Skeletal muscle tissue (tissue), 4 donors: ENCODE measurements around the gene AKAP13. TPM values are rescaled to one million over a fixed set of nuclear protein-coding genes. Genes with fewer than 3 reads are reported as not detected.

Source experiments
- H3K27ac ChIP-seq: one replicate; pipeline ENCODE4 v1.7.0; 2013; ENCODE audit warnings: mild to moderate bottlenecking, low read depth, low read length, inconsistent platforms
- H3K27me3 ChIP-seq, 3 donors: one replicate each; pipeline ENCODE4 v1.7.0; 2013; ENCODE audit warnings: low read length in 3 of 3; ENCODE audit not compliant: control insufficient read depth in 3 of 3, insufficient read depth in 3 of 3
- H3K36me3 ChIP-seq, 3 donors: one replicate each; pipeline ENCODE4 v1.7.0; 2013; ENCODE audit warnings: low read length in 3 of 3; ENCODE audit not compliant: control insufficient read depth in 3 of 3, insufficient read depth in 3 of 3
- H3K4me1 ChIP-seq, 3 donors: one replicate each; pipeline ENCODE4 v1.7.0; 2013; ENCODE audit warnings: low read length in 3 of 3, mild to moderate bottlenecking in 3 of 3; ENCODE audit not compliant: control insufficient read depth in 3 of 3, insufficient read depth in 3 of 3
- H3K4me3 ChIP-seq, 3 donors: one replicate each; pipeline ENCODE4 v1.7.0; 2013; ENCODE audit warnings: low read length in 3 of 3
- H3K9ac ChIP-seq, 3 donors: one replicate each; pipeline ENCODE4 v1.7.0; 2013; ENCODE audit warnings: low read length in 3 of 3, mild to moderate bottlenecking in 3 of 3, moderate library complexity in 2 of 3, low read depth in 1 of 3
- H3K9me3 ChIP-seq, 3 donors: one replicate each; pipeline ENCODE4 v1.7.0; 2013; ENCODE audit warnings: low read length in 3 of 3; ENCODE audit not compliant: control insufficient read depth in 3 of 3
- total RNA-seq: library from RNA; depleted of rRNA; stranded (reverse); fragments of >200 nt; gene quantifications from one replicate; pipeline ENCODE4 v1.2.3, GENCODE V29; 2014
- donor health status: Osteomylitis.

The AKAP13 gene
- total RNA-seq, 1 donor from 2014 or later: 129 TPM

DNA sequence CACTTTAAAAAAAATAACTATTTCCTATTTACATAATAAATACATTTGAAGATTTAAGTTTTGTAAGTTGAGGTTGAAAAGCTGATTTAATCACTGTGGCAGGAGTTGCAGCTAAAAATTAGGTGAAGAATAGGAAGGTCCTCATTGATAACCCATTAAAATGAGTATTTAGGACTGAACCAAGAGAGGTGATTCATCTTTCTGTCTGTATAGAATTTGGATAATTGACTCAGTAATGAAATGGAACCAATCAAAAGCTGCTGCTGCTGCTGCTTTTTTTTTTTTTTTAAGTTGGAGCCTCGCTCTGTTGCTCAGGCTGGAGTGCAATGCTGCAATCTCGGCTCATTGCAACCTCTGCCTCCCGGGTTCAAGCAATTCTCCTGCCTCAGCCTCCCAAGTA lies 223.8 kb downstream of the AKAP13 start:
- Histone ChIP-seq H3K4me1 (peaks cover 28 to 41% (median 28%) of the 10 kb centered on the region in 3 donors), H3K9me3 (no peaks in the 10 kb centered on the region), H3K9ac (no peak overlapping the region), H3K27ac (no peak overlapping the region), H3K36me3 (peaks cover 0 to 9% (median 0%) of the 10 kb centered on the region in 3 donors), H3K27me3 (no peaks in the 10 kb centered on the region), H3K4me3 (no peak overlapping the region)

DNA sequence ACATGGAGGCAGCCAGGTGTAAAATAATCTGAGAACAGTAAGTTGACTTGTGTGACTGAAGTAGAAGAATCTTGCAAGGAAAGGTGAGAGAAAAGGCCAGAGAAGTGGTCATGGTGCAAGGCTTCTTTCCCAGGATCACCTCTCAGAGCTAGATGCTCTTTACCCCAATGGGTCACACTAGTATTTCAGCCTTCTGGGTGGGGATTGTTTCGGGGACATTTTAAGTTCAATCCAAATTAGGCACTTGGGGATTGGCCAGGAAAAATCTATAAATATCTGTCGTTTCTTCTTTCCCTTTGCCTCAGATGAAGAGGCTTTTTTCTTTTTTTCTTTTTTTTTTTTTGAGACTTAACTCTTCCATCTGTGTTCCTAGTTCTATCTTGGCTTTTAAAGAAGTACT lies 226.3 kb downstream of the AKAP13 start:
- Histone ChIP-seq H3K27me3 (no peaks in the 10 kb centered on the region), H3K9me3 (no peaks in the 10 kb centered on the region), H3K27ac (peak overlapping the region; percentile 74), H3K4me1 (peaks cover 26 to 44% (median 39%) of the 10 kb centered on the region in 3 donors), H3K9ac (peak overlapping the region in 1 of 3 donors; percentile 1), H3K4me3 (peak overlapping the region in 2 of 3 donors; percentile 34 to 54), H3K36me3 (peaks cover 0 to 9% (median 0%) of the 10 kb centered on the region in 3 donors)

DNA sequence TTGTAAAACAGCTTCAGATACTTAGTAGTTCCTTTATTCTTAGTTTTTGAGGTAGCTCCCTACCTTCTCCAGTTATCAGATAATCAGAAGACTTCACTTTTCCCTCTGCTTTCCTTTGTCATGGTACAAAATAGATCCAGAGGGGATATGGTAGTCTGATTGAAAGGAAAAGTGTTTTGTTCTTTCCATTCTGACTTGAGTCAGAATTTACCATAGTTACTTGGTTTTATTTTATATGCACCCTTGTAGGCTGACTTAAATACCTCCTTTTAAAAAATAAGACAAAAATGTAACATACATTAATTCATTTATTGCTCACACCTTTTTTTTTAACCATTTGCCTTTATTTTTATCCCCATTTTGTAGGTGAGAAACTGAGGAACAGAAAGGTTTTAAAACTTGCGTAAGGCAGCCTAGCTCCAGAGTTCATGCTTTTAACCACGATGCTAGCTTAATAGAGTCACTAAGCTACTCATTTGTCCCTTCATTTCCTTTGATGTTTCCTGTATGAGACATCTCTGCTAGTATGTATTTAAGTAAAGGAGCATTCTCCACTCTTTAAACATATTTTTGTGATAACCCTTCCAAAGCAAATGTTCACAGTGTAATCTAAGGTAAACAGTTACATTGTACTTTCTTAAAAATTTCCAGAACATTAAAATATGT lies 226.9 kb downstream of the AKAP13 start:
- peak overlapping the region in 2 of 3 donors; percentile 20 to 44 for H3K9ac ChIP-seq
- H3K4me1 ChIP-seq: peaks cover 26 to 46% (median 39%) of the 10 kb centered on the region in 3 donors
- H3K27ac ChIP-seq: peak overlapping the region; percentile 74
- peak overlapping the region in 2 of 3 donors; percentile 8 to 54 for H3K4me3 ChIP-seq
- peaks cover 0 to 9% (median 0%) of the 10 kb centered on the region in 3 donors for H3K36me3 ChIP-seq
- H3K9me3 ChIP-seq: no peaks in the 10 kb centered on the region
- no peaks in the 10 kb centered on the region for H3K27me3 ChIP-seq

DNA sequence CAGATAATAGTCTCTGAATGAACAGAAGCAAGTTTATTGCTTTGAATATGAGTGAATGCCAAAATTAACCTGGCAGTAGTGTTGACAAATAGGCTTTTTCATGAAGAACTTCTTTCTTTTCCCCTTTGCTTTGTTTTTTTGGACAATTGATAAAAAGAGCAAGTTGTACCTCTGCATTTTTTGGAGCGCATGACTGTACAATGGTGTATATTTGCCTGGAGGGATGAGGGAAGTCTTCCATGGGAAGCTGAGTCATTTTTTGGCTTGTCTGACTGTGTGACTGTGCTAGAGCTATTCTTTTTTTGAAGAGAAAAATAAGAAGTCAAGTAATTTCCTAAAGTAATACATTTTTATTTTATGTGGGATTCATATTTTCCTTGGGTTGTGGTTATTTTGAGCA lies 227.4 kb downstream of the AKAP13 start:
- H3K36me3 ChIP-seq: peaks cover 0 to 9% (median 0%) of the 10 kb centered on the region in 3 donors
- H3K9ac ChIP-seq: peak overlapping the region in 2 of 3 donors; percentile 20 to 44
- no peaks in the 10 kb centered on the region for H3K9me3 ChIP-seq
- H3K27ac ChIP-seq: peak overlapping the region; percentile 74
- H3K27me3 ChIP-seq: no peaks in the 10 kb centered on the region
- peaks cover 26 to 46% (median 39%) of the 10 kb centered on the region in 3 donors for H3K4me1 ChIP-seq
- H3K4me3 ChIP-seq: no peak overlapping the region

DNA sequence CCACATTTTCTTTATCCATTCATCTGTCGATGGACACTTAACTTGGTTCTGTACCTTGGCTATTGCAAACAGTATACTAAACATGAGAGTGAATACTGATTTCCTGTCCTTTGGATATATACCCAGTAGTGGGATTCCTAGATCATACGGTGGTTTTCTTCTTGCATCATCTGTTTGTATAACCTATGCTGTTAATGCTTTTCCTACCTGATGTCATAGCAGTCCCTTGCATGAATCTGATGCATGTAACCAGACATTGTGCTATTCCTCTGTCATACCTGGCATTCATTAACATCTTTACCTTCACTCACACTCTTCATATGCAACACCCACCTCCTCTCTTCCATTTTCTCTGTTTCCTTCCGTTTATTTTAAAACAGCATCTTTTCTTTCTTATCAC lies 229.1 kb downstream of the AKAP13 start:
- H3K4me1 ChIP-seq: peaks cover 23 to 39% (median 38%) of the 10 kb centered on the region in 3 donors

DNA sequence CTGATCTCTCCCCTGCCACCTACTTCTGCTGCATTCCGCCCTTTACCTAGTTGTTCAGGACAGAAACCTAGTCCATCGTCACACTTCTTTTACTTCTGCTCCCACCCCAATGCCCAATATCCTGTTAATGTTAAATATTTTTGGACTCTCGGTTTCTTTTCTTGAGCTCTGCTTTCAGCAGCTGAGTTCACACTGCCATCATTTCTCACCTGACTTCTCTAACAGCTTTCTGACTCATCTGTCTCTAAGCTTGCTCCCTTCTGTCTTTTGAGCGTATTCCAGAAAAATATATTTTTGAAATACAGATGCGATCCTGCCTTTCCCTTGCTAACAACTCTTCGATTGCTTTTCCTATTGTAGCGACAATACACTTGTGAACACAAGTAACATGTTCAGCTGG lies 231.0 kb downstream of the AKAP13 start:
- Histone ChIP-seq H3K9ac (no peak overlapping the region), H3K4me1 (peaks cover 31 to 50% (median 45%) of the 10 kb centered on the region in 3 donors), H3K4me3 (no peak overlapping the region), H3K27ac (peak overlapping the region; percentile 15), H3K27me3 (no peaks in the 10 kb centered on the region), H3K36me3 (no peaks in the 10 kb centered on the region), H3K9me3 (no peaks in the 10 kb centered on the region)

More for the DNA sequence above, 229.1 kb downstream of the AKAP13 start:
- Histone ChIP-seq H3K9ac (no peak overlapping the region), H3K9me3 (no peaks in the 10 kb centered on the region), H3K36me3 (no peaks in the 10 kb centered on the region), H3K27ac (peak overlapping the region; percentile 1), H3K4me3 (no peak overlapping the region), H3K27me3 (no peaks in the 10 kb centered on the region)

DNA sequence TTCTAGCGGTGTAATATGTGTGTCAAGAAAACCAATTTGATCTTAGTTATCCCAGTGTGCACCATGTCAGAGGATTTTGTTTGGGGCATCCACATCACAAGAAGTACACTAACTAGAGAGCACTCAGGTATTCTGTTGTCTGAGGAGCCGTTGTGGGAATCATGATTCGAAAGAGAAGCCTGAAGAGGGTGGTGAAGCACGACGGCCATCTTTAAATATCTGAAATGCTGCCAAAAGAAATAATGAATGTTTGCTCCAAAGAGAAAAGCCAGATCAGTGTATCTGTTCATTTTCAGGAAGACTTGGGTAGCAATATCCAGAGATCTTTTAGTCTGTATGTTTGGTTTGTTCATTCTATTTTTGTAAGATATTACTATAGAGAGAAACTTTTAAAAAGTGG lies 233.7 kb downstream of the AKAP13 start:
- Histone ChIP-seq H3K9ac (no peak overlapping the region), H3K36me3 (no peaks in the 10 kb centered on the region), H3K27me3 (no peaks in the 10 kb centered on the region), H3K27ac (no peak overlapping the region), H3K9me3 (no peaks in the 10 kb centered on the region), H3K4me3 (no peak overlapping the region), H3K4me1 (peaks cover 31 to 56% (median 46%) of the 10 kb centered on the region in 3 donors)

DNA sequence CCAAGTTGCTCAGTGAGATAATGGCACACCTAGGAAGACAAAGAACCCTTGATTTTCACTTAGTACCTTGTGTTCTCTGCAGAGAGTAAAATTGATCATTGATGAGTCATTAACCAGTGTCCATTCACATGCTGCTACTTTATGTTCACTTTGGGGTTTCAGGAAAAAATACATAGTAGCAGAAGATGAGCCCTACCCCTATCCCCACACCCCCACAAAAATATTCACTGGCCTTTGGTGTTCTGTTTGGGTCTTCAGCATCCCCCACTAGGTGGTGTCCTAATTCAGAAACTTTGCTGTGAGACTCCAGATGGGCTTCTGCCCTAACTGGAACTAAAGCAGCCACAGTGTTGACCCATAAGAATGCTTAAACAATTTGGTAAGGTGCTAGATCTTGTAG lies 235.5 kb downstream of the AKAP13 start:
- no peaks in the 10 kb centered on the region for H3K27me3 ChIP-seq
- peaks cover 46 to 61% (median 52%) of the 10 kb centered on the region in 3 donors for H3K4me1 ChIP-seq
- no peak overlapping the region for H3K27ac ChIP-seq
- H3K9me3 ChIP-seq: no peaks in the 10 kb centered on the region
- H3K4me3 ChIP-seq: no peak overlapping the region
- H3K9ac ChIP-seq: no peak overlapping the region
- no peaks in the 10 kb centered on the region for H3K36me3 ChIP-seq

DNA sequence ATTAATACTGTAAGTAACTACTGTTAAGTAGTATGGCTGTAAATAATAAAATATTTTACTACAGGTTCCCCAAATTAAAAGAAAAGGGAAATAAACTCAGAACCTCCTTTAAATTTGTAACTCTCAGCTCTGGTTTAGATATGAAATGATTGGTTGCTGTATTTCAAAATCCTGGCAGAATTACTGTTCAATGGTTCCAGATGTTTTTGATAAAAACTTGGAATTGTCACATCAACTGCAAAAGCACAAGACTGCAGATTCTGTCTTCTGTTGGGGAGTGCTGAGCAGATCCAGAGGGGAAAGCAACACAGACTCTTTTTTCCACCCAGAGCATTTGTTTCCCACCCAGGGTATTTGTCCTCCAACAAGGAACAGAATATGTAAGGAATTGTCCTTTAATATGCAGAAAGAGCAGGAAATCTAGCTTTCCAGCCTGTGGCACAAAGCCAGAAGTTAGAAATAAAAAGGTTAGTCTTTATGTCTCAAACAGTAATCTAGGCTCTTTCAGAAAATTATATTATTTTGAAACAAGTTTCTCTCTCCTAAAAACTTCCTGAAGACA lies 236.2 kb downstream of the AKAP13 start:
- peak overlapping the region in 1 of 3 donors; percentile 20 for H3K9ac ChIP-seq
- H3K4me1 ChIP-seq: peaks cover 47 to 60% (median 54%) of the 10 kb centered on the region in 3 donors
- no peaks in the 10 kb centered on the region for H3K36me3 ChIP-seq
- peak overlapping the region; percentile 93 for H3K27ac ChIP-seq
- no peaks in the 10 kb centered on the region for H3K27me3 ChIP-seq
- no peak overlapping the region for H3K4me3 ChIP-seq
- H3K9me3 ChIP-seq: no peaks in the 10 kb centered on the region

DNA sequence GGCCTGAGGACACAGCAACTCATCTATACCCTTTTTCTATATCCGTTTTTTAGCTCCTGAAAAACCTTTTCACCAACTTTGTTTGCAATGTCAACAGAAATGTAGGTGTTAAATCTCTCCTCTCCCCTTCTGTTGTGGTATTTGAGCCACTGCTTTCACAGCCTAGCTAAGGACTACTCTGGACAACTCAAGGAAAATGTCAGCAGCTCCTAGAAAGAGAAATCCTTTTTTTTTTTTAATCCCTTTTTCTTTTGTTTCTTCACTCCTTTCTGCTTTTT lies 237.8 kb downstream of the AKAP13 start:
- no peaks in the 10 kb centered on the region for H3K9me3 ChIP-seq
- H3K27me3 ChIP-seq: no peaks in the 10 kb centered on the region
- H3K9ac ChIP-seq: peak overlapping the region; percentile 17 to 72 (median 71)
- H3K4me1 ChIP-seq: peaks cover 54 to 66% (median 65%) of the 10 kb centered on the region in 3 donors
- peak overlapping the region; percentile 93 for H3K27ac ChIP-seq
- no peaks in the 10 kb centered on the region for H3K36me3 ChIP-seq
- peak overlapping the region in 2 of 3 donors; percentile 29 to 44 for H3K4me3 ChIP-seq
